T follicular helper cell (primary cell): Measurements from ENCODE around the gene PDIA2.
A peak's percentile ranks its signal among the peaks of the same experiment; 100 is the strongest.
"Not testable (repeated sequence)": the region's sequence is repeated elsewhere in the genome, so short reads cannot be mapped to it uniquely, and the experiment has no call there.

ENCODE experiments used
- DNase-seq: peaks from one replicate; pipeline ENCODE4 v3.0.0-alpha.2; 2020; ENCODE audit warnings: low read depth

Gene PDIA2

GRCh38 chr16:263944-264343, 19.0 kb upstream of the PDIA2 start:
- DNase-seq, result no peak

GRCh38 chr16:264440-264951, 18.5 kb upstream of the PDIA2 start:
- DNase-seq, result no peak

- DNase-seq, result no peak
Measured at GRCh38 chr16:265002-265529, 17.9 kb upstream of the PDIA2 start.

GRCh38 chr16:265711-266110, 17.3 kb upstream of the PDIA2 start:
- DNase-seq, result no peak

GRCh38 chr16:266258-267164, 16.5 kb upstream of the PDIA2 start:
- no peak for DNase-seq

- not testable (repeated sequence) for DNase-seq
Measured at GRCh38 chr16:267562-267961, 15.4 kb upstream of the PDIA2 start.

- no peak for DNase-seq
Measured at GRCh38 chr16:268141-269053, 14.6 kb upstream of the PDIA2 start.

- DNase-seq, result no peak
Measured at GRCh38 chr16:269061-269796, 13.7 kb upstream of the PDIA2 start.

GRCh38 chr16:270381-271255, 12.3 kb upstream of the PDIA2 start:
- DNase-seq, result no peak

GRCh38 chr16:272633-273546, 10.1 kb upstream of the PDIA2 start:
- DNase-seq, result no peak

- no peak for DNase-seq
Measured at GRCh38 chr16:273547-274421, 9.2 kb upstream of the PDIA2 start.

- DNase-seq, result no peak
Measured at GRCh38 chr16:275041-275641, 7.8 kb upstream of the PDIA2 start.

- no peak for DNase-seq
Measured at GRCh38 chr16:275786-276232, 7.2 kb upstream of the PDIA2 start, which contains the start of gene RGS11. TSS of gene RGS11 (minus strand) at chr16:275944. CDS start at chr16:275911, 33 bp downstream.

- no peak for DNase-seq
Measured at GRCh38 chr16:276426-277077, 6.4 kb upstream of the PDIA2 start.

GRCh38 chr16:278863-279366, 4.0 kb upstream of the PDIA2 start:
- peak; percentile 12 for DNase-seq

GRCh38 chr16:279531-279930, 3.4 kb upstream of the PDIA2 start:
- no peak for DNase-seq

GRCh38 chr16:280005-280460, 2.9 kb upstream of the PDIA2 start:
- DNase-seq, result no peak
